Stimulated activated CD8-positive, alpha-beta memory T cell treated with anti-CD3 and anti-CD28 coated beads, Interleukin-12 subunit alpha, Interleukin-12 subunit beta, amount 100 ng/mL, for 4 hours (primary cell): ENCODE data around the gene KRTAP12-4.
"Not testable (repeated sequence)": the region's sequence is repeated elsewhere in the genome, so short reads cannot be mapped to it uniquely, and the experiment has no call there.

Experiments used
- DNase-seq: peaks from one replicate; pipeline ENCODE4 v3.0.0-alpha.2; 2020; ENCODE audit warnings: low read depth

KRTAP12-4 gene, protein sequence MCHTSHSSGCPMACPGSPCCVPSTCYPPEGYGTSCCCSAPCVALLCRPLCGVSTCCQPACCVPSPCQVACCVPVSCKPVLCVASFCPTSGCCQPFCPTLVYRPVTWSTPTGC

DNA sequence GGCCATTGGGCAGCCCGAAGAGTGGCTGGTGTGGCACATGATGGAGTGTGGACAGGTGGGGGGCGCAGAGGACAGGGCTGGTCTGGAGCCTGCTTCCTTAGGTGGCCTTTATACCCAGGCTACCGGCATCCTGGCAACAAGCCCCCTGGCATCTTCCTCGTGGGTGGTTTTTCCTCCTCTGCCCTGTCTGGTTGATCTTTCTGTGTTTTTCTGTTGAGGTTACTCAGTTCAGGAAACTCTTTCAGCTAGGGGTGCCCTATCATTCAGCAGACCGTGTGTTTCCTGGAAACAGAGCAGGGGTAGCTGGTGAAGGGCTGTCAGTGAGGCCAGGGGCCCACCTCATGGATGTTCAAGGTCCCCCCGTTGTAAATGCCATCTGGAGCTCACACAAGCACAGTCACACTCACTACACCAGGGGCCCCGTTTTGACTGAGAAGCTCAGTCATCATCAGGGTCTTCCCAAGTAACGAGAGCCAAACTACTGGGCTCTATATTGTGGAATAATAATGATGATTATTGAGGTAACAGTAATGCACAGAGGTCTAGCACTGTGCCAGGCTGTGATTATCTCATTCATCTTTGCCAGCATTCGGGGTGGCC, at the start of gene KRTAP12-4:
Gene KRTAP12-4, minus strand, starts transcription at position 84 of the 600 bp plus-strand sequence. Its CDS starts 45 bp downstream, at position 39.
- DNase-seq = no peak

- no peak for DNase-seq
Observed at GRCh38 chr21:44703731-44704635, 49.5 kb upstream of the KRTAP12-4 start.

- no peak for DNase-seq
Observed at GRCh38 chr21:44702973-44703730, 48.7 kb upstream of the KRTAP12-4 start.

- no peak for DNase-seq
Observed at GRCh38 chr21:44702111-44702972, 47.9 kb upstream of the KRTAP12-4 start.

- no peak for DNase-seq
Observed at GRCh38 chr21:44701541-44701940, 47.1 kb upstream of the KRTAP12-4 start.

DNA sequence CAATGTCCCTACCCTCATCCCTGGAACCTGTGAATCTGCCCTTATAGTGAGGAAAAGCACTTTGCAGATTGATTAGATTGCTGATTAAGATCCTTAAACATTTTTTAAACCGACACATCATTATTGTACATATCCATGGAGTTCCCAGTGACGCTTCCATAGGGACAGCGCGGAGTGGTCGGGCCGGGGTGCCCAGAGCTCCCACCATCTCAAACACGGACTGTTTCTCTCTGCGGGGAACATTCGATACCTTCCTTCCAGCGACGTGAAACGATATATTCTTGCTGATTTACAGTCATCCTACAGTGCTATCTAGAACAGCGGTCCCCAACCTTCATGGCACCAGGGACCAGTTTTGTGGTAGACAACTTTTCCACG, 46.6 kb upstream of the KRTAP12-4 start:
- DNase-seq = no peak

GRCh38 chr21:44700101-44701022, 45.9 kb upstream of the KRTAP12-4 start:
- DNase-seq = no peak

DNA sequence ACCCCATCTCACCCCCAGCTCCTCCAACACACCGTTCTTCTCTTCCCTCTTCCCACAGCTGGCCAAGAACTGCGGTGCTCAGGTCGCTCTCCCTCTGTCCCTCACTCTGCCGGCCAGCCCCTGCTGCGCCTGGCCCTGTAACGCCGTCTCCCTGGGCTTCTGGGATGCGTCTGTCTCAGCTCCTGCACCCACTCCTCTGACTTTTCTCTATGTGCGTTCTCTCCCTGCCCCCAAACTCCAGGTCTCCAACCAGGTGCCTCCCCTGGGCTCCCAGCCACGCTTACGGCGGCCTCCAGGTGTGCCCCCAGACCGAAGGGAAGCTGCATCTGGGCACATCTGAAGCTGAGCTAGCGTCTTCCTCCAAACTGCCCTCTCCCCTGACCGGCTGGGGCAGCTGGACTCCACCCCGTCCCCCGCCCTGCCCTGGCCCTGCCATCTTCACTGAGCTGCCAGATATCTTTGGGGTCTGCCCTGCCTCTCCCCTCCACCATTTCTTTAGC, 45.1 kb upstream of the KRTAP12-4 start:
- no peak for DNase-seq

- no peak for DNase-seq
Observed at GRCh38 chr21:44697811-44698734, 43.6 kb upstream of the KRTAP12-4 start.

- not testable (repeated sequence) for DNase-seq
Observed at GRCh38 chr21:44697172-44697810, 42.8 kb upstream of the KRTAP12-4 start, which contains the start of gene KRTAP10-12. TSS of gene KRTAP10-12 (plus strand) at chr21:44697172. CDS start at chr21:44697202, 30 bp downstream.

GRCh38 chr21:44696572-44696971, 42.1 kb upstream of the KRTAP12-4 start:
- DNase-seq = no peak

- no peak for DNase-seq
Observed at GRCh38 chr21:44695641-44696040, 41.2 kb upstream of the KRTAP12-4 start.

- no peak for DNase-seq
Observed at GRCh38 chr21:44695184-44695583, 40.7 kb upstream of the KRTAP12-4 start.

DNA sequence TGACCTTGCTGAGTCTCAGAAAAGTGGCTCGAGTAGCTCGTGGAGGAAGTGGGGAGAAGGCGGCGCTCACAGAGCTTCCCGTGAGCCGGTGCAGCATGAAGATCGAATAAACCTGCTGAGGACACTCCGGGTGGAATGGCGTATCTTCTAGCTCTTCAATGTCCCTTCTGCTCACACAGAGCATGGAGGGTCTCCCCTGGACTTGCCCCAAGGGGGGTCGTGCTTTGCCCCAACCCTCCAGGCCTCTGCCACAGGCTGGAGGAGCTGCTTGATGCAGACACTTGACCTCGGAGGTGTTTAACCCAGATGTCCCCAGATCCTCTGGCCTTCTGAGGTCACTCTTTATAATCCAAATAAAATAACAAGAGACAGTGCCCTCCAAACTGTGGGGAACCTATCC, 40.3 kb upstream of the KRTAP12-4 start:
- no peak for DNase-seq

DNA sequence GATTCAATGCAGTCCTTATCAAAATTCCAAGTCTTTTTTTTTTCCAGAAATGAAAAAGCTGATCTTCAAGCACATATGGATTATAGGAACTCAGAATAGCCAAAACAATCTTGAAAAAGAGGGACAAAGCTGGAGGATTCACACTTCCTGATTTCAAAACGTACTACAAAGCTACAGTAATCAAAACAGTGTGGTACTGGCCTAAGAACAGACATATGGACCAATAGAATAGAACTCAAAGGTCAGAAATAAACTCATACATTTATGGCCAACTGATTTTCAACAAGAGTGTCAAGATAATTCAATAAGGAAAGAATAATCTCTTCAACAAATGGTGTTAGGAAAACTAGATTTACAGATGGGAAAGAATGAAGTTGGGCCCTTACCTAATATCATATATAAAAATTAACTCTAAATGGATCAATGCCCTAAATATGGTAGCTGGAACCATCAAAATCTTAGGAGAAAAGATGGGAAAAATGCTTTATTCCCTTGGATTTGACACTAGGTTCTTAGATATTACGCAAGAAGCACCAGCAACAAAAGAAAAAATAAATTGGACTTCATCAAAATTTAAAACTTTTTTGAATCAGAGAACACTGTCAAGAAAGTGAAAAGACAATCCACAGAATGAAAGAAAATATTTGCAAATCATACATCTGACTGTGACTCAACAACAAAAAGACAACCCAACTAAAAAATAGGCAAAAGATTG, 38.5 kb upstream of the KRTAP12-4 start:
- no peak for DNase-seq

- DNase-seq = no peak
Observed at GRCh38 chr21:44691686-44692085, 37.2 kb upstream of the KRTAP12-4 start.

DNA sequence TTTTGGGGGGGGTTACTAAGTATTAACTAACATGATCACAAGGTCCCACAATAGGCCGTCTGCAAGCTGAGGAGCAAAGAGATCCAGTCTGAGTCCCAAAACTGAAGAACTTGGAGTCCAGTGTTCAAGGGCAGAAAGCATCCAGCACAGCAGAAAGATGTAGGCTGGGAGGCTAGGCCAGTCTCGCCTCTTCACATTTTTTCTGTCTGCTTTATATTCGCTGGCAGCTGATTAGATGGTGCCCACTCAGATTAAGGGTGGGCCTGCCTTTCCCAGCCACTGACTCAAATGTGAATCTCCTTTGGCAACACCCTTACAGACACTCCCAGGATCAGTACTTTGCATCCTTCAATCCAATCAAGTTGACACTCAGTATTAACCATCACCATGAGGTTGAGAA, 35.3 kb upstream of the KRTAP12-4 start:
- DNase-seq = not testable (repeated sequence)

GRCh38 chr21:44687671-44688070, 33.2 kb upstream of the KRTAP12-4 start:
- no peak for DNase-seq
